ENCODE data around the gene RGL3. TPM values are rescaled to one million over a fixed set of nuclear protein-coding genes. Genes with fewer than 3 reads are reported as not detected.

RGL3 gene
- total and polyA plus RNA-seq, 9 of the 15 experiments (the other 6 are each of a cell fraction or from before 2014, with no cell fraction given) = 0.12 to 0.61 (median 0.32) TPM; not detected in 4

GRCh38 chr19:11460207-11460606, 41.1 kb upstream of the RGL3 start:
- peaks cover 0 to 24% of the 10 kb centered on the region in 2 experiments; a peak in 3 of 5 replicates for H3K27me3 ChIP-seq (ENCODE audit: control insufficient read depth in 2 of 2, insufficient read depth in 2 of 2, low read length in 2 of 2)
- DNase-seq (ENCODE audit: extremely low read depth in 1 of 4, low spot score in 3 of 4) (peak in 3 of 4 experiments; percentile 56 to 64 (median 63)), ATAC-seq (peak; percentile 64), FAIRE-seq (no peak)
- H3K4me3 ChIP-seq = no peak overlapping the region
- intact Hi-C loops (cut with micrococcal nuclease) (no loop called here), in situ Hi-C loops (cut with MboI) (no loop called here)
- no TSS peak for BruUV-seq (replicated peaks)
- H3K4me1 ChIP-seq (replicated peaks in 1 of 2; ENCODE audit: control insufficient read depth in 2 of 2, insufficient read depth in 2 of 2, low read length in 2 of 2) = peaks cover 0 to 20% of the 10 kb centered on the region in 2 experiments; a peak in 3 of 5 replicates
- no peak overlapping the region for H3K4me2 ChIP-seq (ENCODE audit: insufficient read depth, low read length)
- no peak overlapping the region for H3K27ac ChIP-seq (ENCODE audit: extremely low read depth, low read depth, low read length)
- WGBS (ENCODE audit: insufficient coverage, low coverage, missing lambda C conversion rate) = 0% methylated on average over 2 of the region's 4 CpGs
- 0 out of 2 replicates have a peak, but pooled peaks cover 4% of the 10 kb centered on the region for H4K20me1 ChIP-seq (replicated peaks; ENCODE audit: control insufficient read depth, insufficient read depth, low read length)
- H3K9ac ChIP-seq (ENCODE audit: insufficient read depth in 1 of 2, low read depth in 2 of 2, low read length in 2 of 2) = no peak overlapping the region
- H2AFZ ChIP-seq (ENCODE audit: low read depth, low read length) = no peak overlapping the region
- H3K79me2 ChIP-seq (ENCODE audit: control insufficient read depth, insufficient read depth, low read length) = no peaks in the 10 kb centered on the region
- POLR2A ChIA-PET = no interaction called here
- H3K9me1 ChIP-seq (ENCODE audit: control insufficient read depth, insufficient read depth, low read length) = no peaks in the 10 kb centered on the region
- H3K36me3 ChIP-seq (ENCODE audit: control insufficient read depth, insufficient read depth, low read length) = no peaks in the 10 kb centered on the region
- CTCF ChIA-PET (ENCODE audit: low intra/inter-chr PET ratio) = interaction anchor here (1.0 kb wide), 1 partner anchor 22 kb away, joined by 3 read pairs; no protein-coding TSS in a partner anchor
- H3K9me3 ChIP-seq (replicated peaks; ENCODE audit: control insufficient read depth, insufficient read depth, low read depth, low read length) = no peaks in the 10 kb centered on the region
- TF ChIP-seq ZNF77 (CRISPR knock-in tag; IDR thresholded peaks at IDR 0.05) (no peak), ZNF318 (IDR thresholded peaks at IDR 0.05; ENCODE audit: borderline replicate concordance in 1 of 2, low read depth in 1 of 2) (no peak), U2AF1 (optimal IDR thresholded peaks at IDR 0.05; ENCODE audit: low read depth, low read length) (no peak), HDAC2 (IDR thresholded peaks at IDR 0.05) (peak; percentile 52; the same call in 1 of the 2 replicates), CBFA2T2 (conservative IDR thresholded peaks at IDR 0.05) (no peak), MXI1 (IDR thresholded peaks at IDR 0.05; ENCODE audit: low read depth, low read length) (no peak), PTBP1 (IDR thresholded peaks at IDR 0.05; ENCODE audit: low read depth, low read length) (0 out of 2 replicates have a peak, but pooled peaks have one; percentile 77), MYC (IDR thresholded peaks at IDR 0.05; ENCODE audit: low read depth, low read length) (no peak), MYC (CRISPR knock-in tag; IDR thresholded peaks at IDR 0.05; ENCODE audit: borderline replicate concordance, low read depth) (no peak), HMG20B (CRISPR knock-in tag; IDR thresholded peaks at IDR 0.05) (no peak), GTF2F1 (IDR thresholded peaks at IDR 0.05; ENCODE audit: low read depth, low read length) (no peak)
- TF ChIP-seq, protein P1, sequence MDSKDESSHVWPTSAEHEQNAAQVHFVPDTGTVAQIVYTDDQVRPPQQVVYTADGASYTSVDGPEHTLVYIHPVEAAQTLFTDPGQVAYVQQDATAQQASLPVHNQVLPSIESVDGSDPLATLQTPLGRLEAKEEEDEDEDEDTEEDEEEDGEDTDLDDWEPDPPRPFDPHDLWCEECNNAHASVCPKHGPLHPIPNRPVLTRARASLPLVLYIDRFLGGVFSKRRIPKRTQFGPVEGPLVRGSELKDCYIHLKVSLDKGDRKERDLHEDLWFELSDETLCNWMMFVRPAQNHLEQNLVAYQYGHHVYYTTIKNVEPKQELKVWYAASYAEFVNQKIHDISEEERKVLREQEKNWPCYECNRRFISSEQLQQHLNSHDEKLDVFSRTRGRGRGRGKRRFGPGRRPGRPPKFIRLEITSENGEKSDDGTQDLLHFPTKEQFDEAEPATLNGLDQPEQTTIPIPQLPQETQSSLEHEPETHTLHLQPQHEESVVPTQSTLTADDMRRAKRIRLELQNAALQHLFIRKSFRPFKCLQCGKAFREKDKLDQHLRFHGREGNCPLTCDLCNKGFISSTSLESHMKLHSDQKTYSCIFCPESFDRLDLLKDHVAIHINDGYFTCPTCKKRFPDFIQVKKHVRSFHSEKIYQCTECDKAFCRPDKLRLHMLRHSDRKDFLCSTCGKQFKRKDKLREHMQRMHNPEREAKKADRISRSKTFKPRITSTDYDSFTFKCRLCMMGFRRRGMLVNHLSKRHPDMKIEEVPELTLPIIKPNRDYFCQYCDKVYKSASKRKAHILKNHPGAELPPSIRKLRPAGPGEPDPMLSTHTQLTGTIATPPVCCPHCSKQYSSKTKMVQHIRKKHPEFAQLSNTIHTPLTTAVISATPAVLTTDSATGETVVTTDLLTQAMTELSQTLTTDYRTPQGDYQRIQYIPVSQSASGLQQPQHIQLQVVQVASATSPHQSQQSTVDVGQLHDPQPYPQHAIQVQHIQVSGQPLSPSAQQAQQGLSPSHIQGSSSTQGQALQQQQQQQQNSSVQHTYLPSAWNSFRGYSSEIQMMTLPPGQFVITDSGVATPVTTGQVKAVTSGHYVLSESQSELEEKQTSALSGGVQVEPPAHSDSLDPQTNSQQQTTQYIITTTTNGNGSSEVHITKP (IDR thresholded peaks at IDR 0.05; ENCODE audit: partially characterized antibody) = no peak
